GM12873 (cell line): ENCODE results near the gene KLF12.

Source experiments
- CTCF ChIP-seq: IDR thresholded peaks from 2 replicates; pipeline ENCODE4 v1.5.1; 2012; ENCODE audit warnings: low read depth, mild to moderate bottlenecking, moderate library complexity, low read length, control low read depth; ENCODE audit not compliant: insufficient read depth; ENCODE audit errors: missing control alignments

Gene KLF12

GRCh38 chr13:74129500-74130191 lies 4.6 kb downstream of the KLF12 start:
- no peak for TF ChIP-seq CTCF

- TF ChIP-seq CTCF: no peak
Observed at GRCh38 chr13:74128156-74128767, 5.9 kb downstream of the KLF12 start.

- TF ChIP-seq CTCF: no peak
Observed at GRCh38 chr13:74118328-74118727, 15.9 kb downstream of the KLF12 start.

GRCh38 chr13:74117207-74117705 lies 16.9 kb downstream of the KLF12 start:
- TF ChIP-seq CTCF: no peak

GRCh38 chr13:74115133-74115532 lies 19.1 kb downstream of the KLF12 start:
- no peak for TF ChIP-seq CTCF

GRCh38 chr13:74114641-74115040 lies 19.6 kb downstream of the KLF12 start:
- TF ChIP-seq CTCF: no peak

GRCh38 chr13:74114202-74114601 lies 20.0 kb downstream of the KLF12 start:
- TF ChIP-seq CTCF: no peak
